NCI-H1417 treated with DMSO at 0.1 percent for 48 hours (cell line): ENCODE results near the gene CHRNA3.
"Not testable (repeated sequence)": the region's sequence is repeated elsewhere in the genome, so short reads cannot be mapped to it uniquely, and the experiment has no call there.

ENCODE experiments used
- DNase-seq: peaks from one replicate; lab custom pipeline; 2025; lab: John Stamatoyannopoulos, UW

Gene CHRNA3

GRCh38 chr15:78560201-78560600 is 60.6 kb downstream of the CHRNA3 start:
- DNase-seq: not testable (repeated sequence)

DNA sequence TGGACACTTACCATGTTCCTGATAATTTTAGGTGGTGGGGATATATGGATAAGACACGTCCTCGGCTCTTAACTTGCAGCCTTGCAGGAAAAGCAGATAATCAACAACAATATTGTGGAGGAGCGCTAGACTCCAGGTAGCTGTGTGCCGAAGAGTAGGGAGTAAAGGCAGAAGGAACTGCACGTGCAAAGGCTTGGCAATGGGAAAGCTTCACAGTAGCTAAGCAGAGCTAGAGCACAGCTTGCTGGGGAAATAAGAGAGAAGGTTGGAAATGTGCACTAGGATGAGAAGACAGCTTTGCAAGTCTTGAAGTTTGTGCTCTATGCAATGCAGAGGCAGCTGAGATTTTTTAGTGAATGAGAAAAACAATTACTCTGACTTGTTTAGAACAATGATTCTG is 68.2 kb downstream of the CHRNA3 start:
- DNase-seq: no peak

DNA sequence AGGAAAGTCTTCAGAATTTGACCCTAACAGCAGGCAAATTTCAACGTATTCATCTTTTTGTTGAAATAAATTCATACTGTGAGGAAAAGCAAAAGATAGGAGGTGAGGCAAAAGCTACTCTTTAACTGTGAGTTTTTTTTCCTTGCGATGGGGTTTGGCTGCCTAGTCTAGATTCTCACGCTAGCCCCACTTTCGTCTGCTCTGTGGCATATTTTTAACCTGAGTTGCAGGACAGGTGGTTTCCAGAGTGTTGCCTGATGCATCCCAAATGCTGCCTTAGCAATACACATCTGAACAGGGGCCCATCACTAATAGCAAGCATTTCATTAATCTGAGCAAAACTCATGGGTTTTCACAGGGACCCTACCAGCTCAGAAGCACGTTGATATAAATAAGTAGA is 68.9 kb downstream of the CHRNA3 start:
- no peak for DNase-seq

DNA sequence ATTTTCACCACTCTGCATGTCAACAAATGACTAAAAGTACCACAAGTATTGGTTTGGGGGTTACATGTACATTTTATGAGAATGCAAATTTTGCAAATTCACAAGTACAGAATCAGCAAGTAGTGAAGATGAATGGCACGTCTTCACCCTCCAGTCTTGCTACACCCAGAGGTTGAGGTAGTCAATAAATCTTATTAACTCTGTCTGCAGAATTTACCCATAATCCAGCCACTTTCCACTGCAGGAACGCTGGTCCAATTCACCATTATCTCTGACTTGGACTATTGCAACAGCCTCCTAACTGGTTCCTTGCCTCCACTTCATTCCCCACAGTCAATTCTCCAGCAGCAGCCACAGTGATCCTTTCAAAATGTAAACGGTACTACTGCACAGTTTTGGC is 70.0 kb downstream of the CHRNA3 start:
- no peak for DNase-seq

GRCh38 chr15:78550194-78550593 is 70.6 kb downstream of the CHRNA3 start:
- no peak for DNase-seq
